Pancreas (tissue), 10 donors: ENCODE data around the gene CDKN2AIPNL. TPM values are rescaled to one million over a fixed set of nuclear protein-coding genes. Genes with fewer than 3 reads are reported as not detected.

ENCODE experiments used
- ATAC-seq, 4 donors: fragments of 200-7000 bp; cut with Tn5 transposase; one replicate each; pipeline versions ENCODE4 v1.8.0 to v1.9.1; 2020; ENCODE audit warnings: mild to moderate bottlenecking in 4 of 4, moderate library complexity in 4 of 4
- DNase-seq, 6 donors: peaks; one replicate each; pipeline ENCODE4 v3.0.0-alpha.2; 2020
- FAIRE-seq: peaks from 2 replicates; lab custom pipeline; 2012; peaks lifted over from hg19 to GRCh38; lab: Jason Lieb, UNC
- H3K27ac ChIP-seq, 4 donors: fragments of 200-600 bp; sonication (generic); 1 replicate in 3 of 4; 2 replicates in 1 of 4; pipeline versions ENCODE4 v1.5.0 to v1.8.0; 2020
- H3K27me3 ChIP-seq, 4 donors: fragments of 200-600 bp; one replicate each; pipeline ENCODE4 v1.8.0; 2021
- H3K36me3 ChIP-seq, 3 donors: fragments of 200-600 bp; sonication (generic) in 1 of 3; one replicate each; pipeline versions ENCODE4 v1.5.0 to v1.8.0; 2020 to 2021
- H3K4me1 ChIP-seq, 3 donors: fragments of 200-600 bp; one replicate each; pipeline ENCODE4 v1.8.0; 2021
- H3K4me3 ChIP-seq, 4 donors: fragments of 200-600 bp; sonication (generic) in 2 of 4; one replicate each; pipeline versions ENCODE4 v1.5.0 to v1.8.0; 2020 to 2021
- H3K9me3 ChIP-seq, 4 donors: fragments of 200-600 bp; one replicate each; pipeline ENCODE4 v1.8.0; 2021
- CTCF ChIP-seq, 4 donors: fragments of 200-600 bp; sonication (generic) in 3 of 4; IDR thresholded peaks; one replicate each; pipeline versions ENCODE4 v1.5.0 to v1.8.0; 2021; ENCODE audit warnings: antibody characterized with exemption in 4 of 4
- WGBS, 2 donors: extraction: QIAGEN DNeasy Blood & Tissue Kit; methylation state at CpG; one replicate each; pipeline ENCODE4 v1.1.7; 2013; 5-methylcytosine and 5-hydroxymethylcytosine counted together
- intact Hi-C, 3 donors: fragments of 100-400 bp; cut with DNase I; formaldehyde crosslinking; loops; one replicate each; pipeline versions ENCODE4 v1.11.1 to v1.14.2; 2022
- polyA plus RNA-seq, 2 donors: library from polyadenylated mRNA; stranded (reverse); fragments of 200-250 nt; gene quantifications; one replicate each; pipeline ENCODE4 v1.2.3, GENCODE V29; 2013
- total RNA-seq, 6 donors: library from RNA; stranded (reverse); fragmentation: NEBNext Ultra II Directional in 4 of 6; extraction: Animal tissue kit (Norgen Biotek cat#: 25700) in 4 of 6; gene quantifications; one replicate each; pipeline versions ENCODE4 v1.2.1 to v1.2.4, GENCODE V29; 2021 to 2023
- donor health status: healthy with polysubstance abuse.
- donor health status: DM: no; HTN: no; CAD: no; lungs with moderate emphysema.
- donor health status: DM: no; HTN: no; CAD: no.
- donor health status: control.
- donor health status: control.
- donor health status: Bipolar disorder and iron deficiency.
- donor health status: DM: yes; HTN: yes; CAD: no.
- donor health status: DM: no; HTN: no; CAD: no.
- donor health status: DM: no; HTN: no; CAD: no.
- donor health status: DM: yes; HTN: yes; CAD: no.

CDKN2AIPNL gene
- total and polyA plus RNA-seq, 8 donors = 11.9 to 42.5 (median 18.7) TPM

GRCh38 chr5:134370311-134370870 lies 41.3 kb downstream of the CDKN2AIPNL start:
- intact Hi-C loops = no loop called here
- ATAC-seq (peak in 1 of 4 donors; percentile 0), DNase-seq (peak in 1 of 6 donors; percentile 21), FAIRE-seq (no peak)
- Histone ChIP-seq H3K27me3 (no peaks in the 10 kb centered on the region), H3K9me3 (no peaks in the 10 kb centered on the region), H3K4me1 (peaks cover 13 to 21% (median 18%) of the 10 kb centered on the region in 3 donors), H3K27ac (peak overlapping the region; percentile 94 to 100 (median 99)), H3K36me3 (no peaks in the 10 kb centered on the region), H3K4me3 (peak overlapping the region; percentile 6 to 91 (median 42))
- TF ChIP-seq CTCF (IDR thresholded peaks at IDR 0.05) = no peak
- WGBS, 2 donors = 20 to 23% methylated on average over 5 of the region's 5 CpGs

- H3K27ac ChIP-seq = no peak overlapping the region
- H3K9me3 ChIP-seq = no peaks in the 10 kb centered on the region
- no peaks in the 10 kb centered on the region for H3K27me3 ChIP-seq
- no peak for FAIRE-seq
- DNase-seq = no peak
- H3K4me3 ChIP-seq = no peak overlapping the region
- no peaks in the 10 kb centered on the region for H3K36me3 ChIP-seq
- WGBS, 2 donors = 92 to 97% methylated on average over 1 of the region's 1 CpG
- ATAC-seq = no peak
- intact Hi-C loops = no loop called here
- peaks cover 6 to 15% (median 7%) of the 10 kb centered on the region in 3 donors for H3K4me1 ChIP-seq
- no peak for TF ChIP-seq CTCF (IDR thresholded peaks at IDR 0.05)
Measured at GRCh38 chr5:134365604-134366003, 46.1 kb downstream of the CDKN2AIPNL start.

GRCh38 chr5:134355681-134356080 lies 56.0 kb downstream of the CDKN2AIPNL start:
- H3K9me3 ChIP-seq = no peaks in the 10 kb centered on the region
- no peak for TF ChIP-seq CTCF (IDR thresholded peaks at IDR 0.05)
- WGBS, 2 donors = 89 to 94% methylated on average over 5 of the region's 5 CpGs
- no peak overlapping the region for H3K4me3 ChIP-seq
- ATAC-seq (no peak), FAIRE-seq (no peak), DNase-seq (no peak)
- no peaks in the 10 kb centered on the region for H3K36me3 ChIP-seq
- no peaks in the 10 kb centered on the region for H3K4me1 ChIP-seq
- intact Hi-C loops = no loop called here
- H3K27me3 ChIP-seq = no peaks in the 10 kb centered on the region
- no peak overlapping the region for H3K27ac ChIP-seq

Other genes with a start within 250 kb of the CDKN2AIPNL start
- gene SKP1, start 234.9 kb downstream of the CDKN2AIPNL start, total RNA-seq = 100 to 1,000 TPM in 3 of 6 donors, 10 to 100 TPM in 3; 76.3 to 142 (median 97.6) TPM
- 100 to 1,000 TPM in 1 of 2 donors, 10 to 100 TPM in 1; 67.5 to 252 TPM for gene SKP1, start 234.9 kb downstream of the CDKN2AIPNL start, polyA plus RNA-seq
- 10 to 100 TPM; 34.3 to 59.2 (median 53.0) TPM for gene PPP2CA, start 185.8 kb downstream of the CDKN2AIPNL start, total RNA-seq
- 10 to 100 TPM; 13.5 to 29.5 TPM for gene PPP2CA, start 185.8 kb downstream of the CDKN2AIPNL start, polyA plus RNA-seq
- gene CDKL3, start 44.7 kb downstream of the CDKN2AIPNL start, total RNA-seq = 1 to 10 TPM in 4 of 6 donors, under 1 TPM in 2; 0.47 to 1.3 (median 1.1) TPM
- gene CDKL3, start 44.7 kb downstream of the CDKN2AIPNL start, polyA plus RNA-seq = 1 to 10 TPM; 1.7 to 3.8 TPM
- gene UBE2B, start 40.3 kb downstream of the CDKN2AIPNL start, total RNA-seq = 10 to 100 TPM; 41.5 to 68.7 (median 47.2) TPM
- 10 to 100 TPM; 45.4 to 72.1 TPM for gene UBE2B, start 40.3 kb downstream of the CDKN2AIPNL start, polyA plus RNA-seq
- 10 to 100 TPM; 25.7 to 42.7 (median 27.4) TPM for gene JADE2, start 113.8 kb upstream of the CDKN2AIPNL start, total RNA-seq
- 10 to 100 TPM in 1 of 2 donors, 1 to 10 TPM in 1; 9.6 to 12.6 TPM for gene JADE2, start 113.8 kb upstream of the CDKN2AIPNL start, polyA plus RNA-seq
- gene SAR1B, start 220.9 kb upstream of the CDKN2AIPNL start, total RNA-seq = 10 to 100 TPM; 31.6 to 42.8 (median 39.5) TPM
- 10 to 100 TPM; 11.1 to 21.2 TPM for gene SAR1B, start 220.9 kb upstream of the CDKN2AIPNL start, polyA plus RNA-seq
- 10 to 100 TPM in 4 of 6 donors, 1 to 10 TPM in 2; 9.4 to 18.1 (median 11.5) TPM for gene SEC24A, start 236.9 kb upstream of the CDKN2AIPNL start, total RNA-seq
- 1 to 10 TPM; 3.4 to 4.4 TPM for gene SEC24A, start 236.9 kb upstream of the CDKN2AIPNL start, polyA plus RNA-seq